HT1080 (cell line): Measurements from ENCODE around the gene WDR4. TPM values are rescaled to one million over a fixed set of nuclear protein-coding genes. Genes with fewer than 3 reads are reported as not detected.
"Not testable (repeated sequence)": the region's sequence is repeated elsewhere in the genome, so short reads cannot be mapped to it uniquely, and the experiment has no call there.

Experiments used
- DNase-seq: peaks from one replicate; pipeline ENCODE4 v3.0.0-alpha.2; 2015; ENCODE audit warnings: low read depth
- total RNA-seq: library from RNA; depleted of rRNA; stranded (reverse); fragments of >200 nt; shearing (Covaris generic); gene quantifications from 2 replicates; pipeline ENCODE4 v1.2.3, GENCODE V29; 2014

The WDR4 gene
- total RNA-seq, 1 experiment from 2014 or later = 24.7 TPM

DNA sequence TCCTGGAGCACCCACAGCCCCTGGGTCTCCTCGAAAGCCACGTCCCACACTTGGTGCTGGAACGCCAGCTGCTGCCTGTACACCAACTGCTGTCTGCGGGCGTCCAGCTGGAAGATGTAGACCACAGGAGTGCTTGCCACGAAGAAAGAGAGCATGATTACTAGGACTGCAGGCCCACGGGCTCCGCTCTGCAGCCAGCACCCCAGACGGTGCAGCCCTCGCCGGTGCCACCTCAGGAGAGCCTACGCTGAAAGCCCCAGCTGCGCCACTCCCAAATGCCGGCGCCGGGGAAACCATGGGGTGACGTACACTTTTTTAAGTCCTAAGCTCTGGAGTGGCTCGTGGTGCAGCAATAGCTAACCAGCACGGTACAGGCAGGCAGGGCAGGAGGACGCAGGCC is 25.7 kb downstream of the WDR4 start:
- DNase-seq = no peak

DNA sequence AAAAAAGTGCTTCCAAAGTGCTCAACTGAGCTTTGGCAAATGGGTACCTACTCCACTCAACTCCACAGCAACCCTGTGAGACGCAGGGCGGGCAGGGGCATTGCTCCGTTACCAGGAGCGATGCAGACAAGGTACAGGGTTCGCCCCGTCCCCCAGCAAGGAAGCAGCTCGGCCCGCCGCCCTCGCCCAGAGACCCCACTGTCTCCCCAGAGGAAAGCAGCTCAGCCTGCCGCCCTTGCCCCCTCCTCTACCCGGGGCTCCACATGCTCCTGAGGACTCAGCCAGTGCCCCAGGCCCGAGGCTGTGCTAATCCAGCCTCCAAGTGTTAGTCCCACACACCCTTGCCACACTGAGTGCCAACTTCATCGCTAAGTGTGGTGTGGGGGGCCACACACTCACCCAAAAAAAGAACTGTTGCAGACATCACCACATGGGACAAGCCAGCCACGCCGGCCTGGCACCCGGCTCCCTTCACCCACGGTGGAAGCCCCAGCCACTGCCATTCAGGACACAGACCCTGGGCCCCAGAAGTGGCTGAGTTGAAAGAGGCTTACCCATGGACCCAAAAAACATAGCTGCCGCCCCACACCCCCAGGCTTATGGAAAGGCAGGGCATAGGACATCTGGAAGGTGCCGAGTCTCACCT is 26.3 kb downstream of the WDR4 start:
- no peak for DNase-seq

DNA sequence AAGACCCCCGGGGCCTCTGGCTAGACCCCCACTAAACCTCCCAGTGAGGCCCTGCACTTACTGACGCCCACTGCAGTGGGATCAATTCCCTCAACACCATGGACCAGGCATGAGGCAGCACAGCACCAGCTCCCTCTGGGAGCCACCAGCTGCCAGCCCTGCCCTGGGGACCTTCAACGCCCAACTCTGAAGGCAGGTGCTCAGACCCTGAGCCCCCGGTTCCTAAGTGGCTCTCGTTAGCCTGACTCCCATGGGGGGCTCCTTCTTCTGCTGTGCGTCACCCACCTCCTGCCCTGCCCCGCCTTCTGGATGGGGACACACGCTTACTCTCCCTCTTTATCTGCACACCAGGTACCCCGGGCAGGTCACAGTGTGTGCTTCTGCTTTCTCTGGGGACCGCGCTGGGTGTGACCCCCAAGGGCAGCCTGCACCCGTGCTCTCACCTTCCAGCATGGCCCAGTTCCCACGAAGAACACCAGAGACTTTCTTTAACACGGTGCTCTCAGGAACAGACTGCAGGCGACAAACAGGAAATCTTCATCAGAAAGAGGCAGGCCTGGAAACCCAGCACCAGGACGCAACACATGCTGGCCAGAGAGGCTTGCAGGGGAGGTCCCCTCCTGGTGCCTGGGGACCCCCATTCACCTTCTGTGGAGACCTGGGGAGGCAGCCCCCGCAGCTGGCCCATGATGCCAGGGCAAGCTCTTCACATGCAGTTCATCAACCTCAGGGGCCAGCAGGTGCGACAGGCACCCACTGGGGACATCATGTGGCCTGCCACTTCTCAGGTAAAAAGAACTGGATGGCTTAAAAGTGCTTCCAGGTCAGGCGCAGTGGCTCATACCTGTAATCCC is 27.3 kb downstream of the WDR4 start:
- DNase-seq = no peak

DNA sequence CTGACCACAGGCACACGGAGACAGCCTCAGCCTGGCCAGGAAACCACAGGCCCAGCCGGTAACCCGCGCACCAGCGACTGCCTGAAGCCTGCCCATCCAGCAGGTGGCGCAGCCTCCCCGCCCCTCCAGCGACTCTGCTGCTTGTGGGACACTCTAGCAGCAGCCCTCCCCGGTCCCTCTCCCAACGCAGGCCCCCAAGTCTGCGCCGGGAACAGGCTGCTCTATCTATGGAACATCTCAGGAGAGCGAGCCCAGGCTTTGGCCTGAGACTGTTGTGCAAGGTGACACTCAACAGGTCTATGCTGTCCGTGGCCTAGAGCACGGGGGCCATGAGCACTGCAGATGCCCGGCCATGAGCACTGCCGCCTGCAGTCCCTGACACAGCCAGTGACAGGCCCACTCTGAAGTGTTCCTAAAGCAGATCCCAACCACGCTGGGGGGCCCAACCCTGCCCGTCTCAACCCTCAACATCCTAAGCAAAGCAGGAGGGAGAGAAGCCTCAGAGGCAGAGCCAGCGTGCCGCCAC is 28.4 kb downstream of the WDR4 start:
- peak; percentile 32 for DNase-seq

DNA sequence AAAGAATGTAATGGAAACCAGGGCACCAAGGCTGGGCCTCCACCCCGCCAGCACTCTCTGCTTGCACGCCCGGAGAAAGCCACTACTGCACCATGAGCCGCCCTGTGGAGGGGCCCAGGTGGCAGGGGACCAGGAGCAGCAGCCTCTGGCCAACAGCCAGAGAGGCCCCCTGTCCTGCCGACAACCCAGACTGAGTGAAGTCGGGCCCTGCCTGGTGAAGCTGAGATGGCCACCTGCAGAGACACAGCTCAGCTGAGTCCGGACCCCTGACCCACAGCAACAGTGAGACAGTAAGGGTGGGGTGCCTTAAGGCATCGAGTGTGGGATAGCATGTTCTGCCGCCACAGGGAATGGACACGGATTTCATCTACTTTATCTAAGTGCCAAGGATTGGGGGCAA is 28.9 kb downstream of the WDR4 start:
- DNase-seq = no peak

DNA sequence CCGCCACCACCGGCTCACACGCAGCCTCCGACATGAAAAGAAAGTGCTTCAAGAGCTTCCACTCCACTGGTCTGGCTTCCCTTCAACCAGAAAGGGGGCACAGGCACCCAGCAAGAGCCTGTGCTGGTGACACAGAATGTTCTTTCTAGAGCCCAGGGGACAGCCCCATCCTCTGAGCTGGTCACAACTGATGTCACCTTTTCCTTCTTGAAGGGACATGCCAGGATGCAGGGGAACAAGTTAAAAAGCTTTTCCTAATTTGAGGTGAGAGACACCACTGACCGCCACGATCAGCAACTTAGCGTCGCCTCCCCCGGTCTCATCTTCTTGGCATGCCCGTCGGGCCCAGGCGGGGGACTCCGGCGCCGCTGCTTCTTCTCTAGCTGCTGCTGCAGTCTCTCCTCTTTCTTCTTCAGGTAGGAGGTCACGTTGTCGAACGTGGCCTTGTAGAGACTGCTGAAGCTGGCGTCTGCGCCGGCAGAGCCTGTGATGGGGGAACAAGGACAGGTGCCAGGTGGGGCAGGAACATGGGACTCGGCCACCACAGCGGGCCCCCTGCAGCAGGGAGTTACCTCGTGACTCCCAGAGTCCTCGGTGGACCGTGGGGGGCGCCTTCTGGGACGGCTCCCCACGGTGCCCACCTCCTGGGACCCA is 29.5 kb downstream of the WDR4 start:
- DNase-seq = no peak

DNA sequence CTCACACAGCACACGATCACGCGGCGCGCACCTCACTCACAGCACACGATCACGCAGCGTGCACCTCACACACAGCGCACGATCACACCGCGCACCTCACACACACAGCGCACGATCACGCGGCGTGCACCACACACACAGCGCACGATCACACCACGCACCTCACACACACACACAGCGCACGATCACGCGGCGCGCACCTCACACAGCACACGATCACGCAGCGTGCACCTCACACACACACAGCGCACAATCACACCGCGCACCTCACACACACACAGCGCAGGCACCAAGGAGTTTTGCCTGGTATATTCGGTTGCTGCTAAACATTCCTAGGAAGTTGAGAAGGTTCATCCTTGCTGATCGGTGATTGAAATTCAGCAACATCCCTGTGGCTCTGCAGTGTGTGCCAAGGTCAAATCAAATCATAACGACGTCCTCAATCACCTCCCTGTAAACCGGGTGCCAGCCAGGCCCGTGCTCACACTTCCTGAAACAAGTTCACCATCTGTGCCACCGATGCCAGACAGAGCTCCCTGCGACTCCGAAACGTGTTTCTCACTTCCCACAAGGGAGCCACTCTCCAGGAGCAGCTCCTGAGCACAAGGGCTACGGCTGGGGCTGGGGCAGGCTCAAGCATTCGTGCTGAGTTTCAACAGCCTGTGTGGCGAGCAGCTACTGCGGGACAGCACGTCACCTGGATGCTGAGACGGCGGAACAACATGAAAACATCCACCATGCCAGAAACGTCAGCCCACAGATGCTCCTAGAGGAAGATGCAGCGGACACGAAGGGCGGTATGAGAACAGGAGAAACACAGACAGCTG is 30.2 kb downstream of the WDR4 start:
- DNase-seq = no peak

DNA sequence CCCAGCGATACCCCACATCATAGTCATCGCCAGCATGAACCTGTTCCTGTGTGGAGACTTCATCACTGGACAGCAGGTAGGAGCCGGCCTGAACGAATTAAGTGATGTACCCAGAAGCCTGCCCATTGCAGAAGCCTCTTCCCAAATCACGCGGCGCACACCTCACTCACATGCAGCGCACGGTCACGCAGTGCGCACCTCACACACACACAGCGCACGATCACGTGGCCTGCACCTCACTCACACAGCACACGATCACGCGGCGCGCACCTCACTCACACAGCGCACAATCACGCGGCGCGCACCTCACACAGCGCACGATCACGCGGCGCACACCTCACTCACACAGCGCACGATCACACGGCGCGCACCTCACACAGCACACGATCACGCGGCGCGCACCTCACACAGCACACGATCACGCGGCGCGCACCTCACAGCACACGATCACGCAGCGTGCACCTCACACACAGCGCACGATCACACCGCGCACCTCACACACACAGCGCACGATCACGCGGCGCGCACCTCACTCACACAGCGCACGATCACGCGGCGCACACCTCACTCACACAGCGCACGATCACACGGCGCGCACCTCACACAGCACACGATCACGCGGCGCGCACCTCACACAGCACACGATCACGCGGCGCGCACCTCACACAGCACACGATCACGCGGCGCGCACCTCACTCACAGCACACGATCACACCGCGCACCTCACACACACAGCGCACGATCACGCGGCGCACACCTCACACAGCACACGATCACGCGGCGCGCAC is 31.0 kb downstream of the WDR4 start:
- DNase-seq = not testable (repeated sequence)

DNA sequence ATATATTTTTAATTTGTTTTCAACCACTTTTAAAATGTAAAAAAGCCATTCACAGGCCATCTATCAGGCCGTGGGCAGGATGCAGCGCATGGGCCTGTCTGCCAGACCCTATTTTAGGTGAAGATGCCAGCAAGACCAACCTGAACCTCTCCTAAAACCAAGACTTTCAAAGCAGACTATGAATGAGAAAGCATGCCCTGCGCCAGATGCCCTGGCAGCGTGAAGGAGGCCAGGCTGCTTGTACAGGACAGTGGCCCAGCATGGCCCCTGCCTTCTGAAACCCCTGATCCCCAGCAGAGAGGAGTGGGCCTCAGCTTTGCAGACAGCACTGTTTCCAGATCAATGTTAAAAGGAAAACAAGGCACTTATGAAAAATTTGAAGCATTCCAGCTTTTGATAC is 31.6 kb downstream of the WDR4 start:
- DNase-seq = no peak

DNA sequence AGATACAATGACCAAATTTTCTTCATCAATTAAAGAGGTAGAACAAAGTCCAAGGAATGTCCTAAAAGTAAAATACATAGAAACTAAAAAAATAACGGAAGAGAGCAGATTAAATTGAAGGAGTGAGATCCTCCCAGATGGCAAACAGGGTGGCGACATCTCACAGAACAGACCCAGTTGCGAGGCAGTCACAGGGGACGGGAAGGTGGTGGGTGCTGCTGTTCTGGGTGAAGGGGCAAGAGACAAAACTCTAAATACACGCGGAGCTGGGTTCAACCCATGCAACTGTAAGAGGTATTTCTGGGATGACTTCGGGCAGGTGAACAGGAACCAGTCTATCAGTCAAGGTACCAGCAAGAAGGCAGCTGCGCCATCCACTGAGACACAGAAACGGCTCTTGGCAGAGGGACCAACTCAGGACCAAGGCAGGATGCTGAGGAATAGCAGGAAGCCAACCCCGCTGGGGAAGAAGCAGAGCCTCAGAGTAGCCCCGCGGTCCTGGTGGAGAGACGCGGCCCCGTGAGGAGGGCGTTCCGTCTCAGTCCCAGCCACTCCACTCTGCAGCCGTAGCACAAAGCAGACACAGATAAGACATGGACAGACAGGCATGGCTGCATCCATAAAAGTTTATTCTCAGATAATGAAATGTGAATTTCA is 32.2 kb downstream of the WDR4 start:
- no peak for DNase-seq

DNA sequence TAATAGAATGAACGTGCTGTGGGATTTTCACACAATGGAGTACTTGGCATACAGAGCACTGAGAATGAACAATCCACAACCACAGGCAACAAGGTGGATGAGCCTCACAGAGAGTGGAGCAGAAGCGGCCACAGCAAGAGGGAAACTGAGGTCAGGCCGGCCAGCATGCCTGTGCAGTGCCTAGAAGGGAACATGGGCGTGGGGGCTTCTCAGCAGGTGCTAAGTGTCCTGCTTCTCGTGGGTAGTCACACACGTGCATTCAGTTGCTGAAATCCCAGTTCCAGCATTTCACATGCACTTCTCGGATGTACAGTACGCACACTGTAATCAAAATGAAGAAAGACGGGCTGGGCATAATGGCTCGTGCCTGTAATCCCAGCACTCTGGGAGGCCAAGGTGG is 33.1 kb downstream of the WDR4 start:
- DNase-seq = no peak

DNA sequence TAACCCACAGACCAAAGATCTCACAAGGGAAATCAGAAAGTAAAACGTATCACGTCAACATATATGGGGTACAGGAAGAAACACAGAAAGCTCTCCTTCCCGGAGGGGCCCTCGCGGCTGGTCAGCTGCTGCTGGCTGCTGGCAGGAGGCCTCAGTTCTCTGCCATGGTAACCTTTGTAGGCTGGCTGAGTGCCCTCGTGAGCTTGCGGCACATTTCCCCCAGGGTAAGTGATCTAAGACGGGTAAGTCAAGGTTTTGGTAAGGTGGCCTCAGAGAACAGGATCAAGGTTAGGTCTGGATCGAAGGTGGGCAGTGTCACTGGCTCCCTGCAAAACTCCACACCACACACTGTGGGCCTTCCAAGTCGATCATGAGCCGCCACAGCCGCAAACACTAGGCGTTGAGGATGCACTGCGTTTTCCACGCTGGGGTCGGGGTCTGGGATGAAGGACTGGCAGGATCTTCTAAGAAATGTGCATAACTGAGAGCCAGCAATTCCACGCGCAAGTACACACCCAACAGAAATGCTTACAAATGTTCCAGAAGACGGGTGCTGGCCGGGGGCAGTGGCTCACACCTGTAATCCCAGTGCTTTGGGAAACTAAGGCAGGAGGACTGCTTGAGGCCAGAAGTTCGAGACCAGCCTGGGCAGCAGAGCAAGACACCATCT is 33.9 kb downstream of the WDR4 start:
- no peak for DNase-seq

DNA sequence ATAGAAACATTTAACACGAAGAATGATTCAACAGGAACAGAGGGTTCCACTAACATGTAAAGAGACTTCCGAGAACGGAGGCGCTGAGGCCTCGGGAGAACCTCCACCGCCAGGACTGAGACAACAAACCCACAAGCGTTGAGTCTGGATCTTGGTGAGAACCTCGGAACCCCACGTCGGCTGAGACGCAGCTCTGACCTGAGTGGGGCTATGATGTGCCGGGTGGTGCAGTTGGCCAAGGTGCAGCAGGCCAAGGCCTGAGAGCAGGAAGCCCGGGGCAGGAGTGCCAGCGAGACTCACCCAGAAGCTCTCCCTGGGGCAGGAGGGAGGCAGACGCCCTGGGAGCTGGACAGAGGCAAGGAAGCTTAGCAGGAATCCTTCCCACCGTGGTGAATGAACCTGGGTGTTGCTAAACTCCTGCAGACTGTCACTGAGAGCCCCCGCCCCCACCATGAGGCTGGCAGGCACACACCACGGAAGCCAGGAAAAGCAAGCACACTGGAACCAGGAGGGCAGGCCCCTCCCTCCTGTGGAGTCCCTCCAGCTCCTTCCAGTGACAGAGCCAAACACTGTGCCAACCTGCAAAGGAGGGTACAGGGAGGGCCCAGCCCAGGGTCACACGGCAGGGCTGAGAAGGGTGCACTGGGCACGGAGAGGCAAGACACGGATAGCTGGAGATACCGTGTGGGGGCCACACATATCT is 34.8 kb downstream of the WDR4 start:
- no peak for DNase-seq

DNA sequence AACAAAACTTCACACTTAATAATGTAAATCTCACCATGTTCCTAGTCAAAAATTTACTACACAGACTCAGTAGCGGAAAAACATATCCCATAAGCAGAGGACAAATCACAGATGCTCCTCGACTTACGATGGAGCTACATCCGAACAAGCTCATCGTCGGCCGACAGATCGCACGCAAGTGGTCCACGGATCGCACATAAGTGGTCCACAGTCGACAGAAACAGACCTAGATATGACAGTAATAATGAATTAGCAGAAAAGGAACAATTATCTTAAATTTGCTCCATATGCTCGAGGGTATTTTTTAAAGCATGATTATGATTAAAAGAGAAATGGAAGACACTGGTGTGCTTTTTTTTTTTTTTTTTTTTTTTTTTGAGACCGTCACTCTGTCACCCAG is 36.3 kb downstream of the WDR4 start:
- DNase-seq = no peak

DNA sequence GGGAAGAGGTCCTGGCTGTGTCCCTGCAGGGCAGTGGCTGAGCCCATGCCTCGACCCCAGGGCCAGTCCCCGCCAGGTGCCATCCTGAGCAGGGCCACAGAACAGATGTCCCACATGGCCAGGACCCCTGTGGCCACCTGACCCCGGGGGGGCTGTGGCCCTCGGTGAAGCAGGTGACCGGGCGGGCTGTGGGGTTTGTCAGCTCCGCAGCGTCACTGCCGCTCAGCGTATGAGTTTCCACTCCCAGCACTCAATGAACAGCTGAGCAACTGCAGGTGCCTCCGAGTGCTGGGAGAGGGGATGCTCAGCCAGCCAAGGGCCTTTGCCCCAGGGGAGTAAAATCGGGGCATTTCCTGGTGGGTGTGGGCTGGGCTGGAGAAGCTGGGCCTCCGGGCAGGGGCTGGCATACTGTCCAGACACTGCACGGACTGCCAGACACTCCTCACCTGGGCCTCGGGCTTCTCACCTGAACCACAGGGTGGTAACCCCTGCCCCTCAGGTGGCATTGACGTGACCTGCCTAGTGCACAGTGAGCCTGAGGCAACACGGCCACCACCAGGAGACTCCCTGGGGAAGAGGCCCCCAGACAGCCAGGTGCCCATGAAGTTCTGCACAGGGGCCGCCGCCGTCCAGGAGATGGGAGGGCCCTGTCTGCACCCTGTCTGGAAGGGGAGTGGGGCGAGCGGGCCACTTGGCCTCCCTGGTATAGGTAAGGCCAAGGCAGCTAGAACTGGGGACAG is 37.3 kb downstream of the WDR4 start:
- not testable (repeated sequence) for DNase-seq

DNA sequence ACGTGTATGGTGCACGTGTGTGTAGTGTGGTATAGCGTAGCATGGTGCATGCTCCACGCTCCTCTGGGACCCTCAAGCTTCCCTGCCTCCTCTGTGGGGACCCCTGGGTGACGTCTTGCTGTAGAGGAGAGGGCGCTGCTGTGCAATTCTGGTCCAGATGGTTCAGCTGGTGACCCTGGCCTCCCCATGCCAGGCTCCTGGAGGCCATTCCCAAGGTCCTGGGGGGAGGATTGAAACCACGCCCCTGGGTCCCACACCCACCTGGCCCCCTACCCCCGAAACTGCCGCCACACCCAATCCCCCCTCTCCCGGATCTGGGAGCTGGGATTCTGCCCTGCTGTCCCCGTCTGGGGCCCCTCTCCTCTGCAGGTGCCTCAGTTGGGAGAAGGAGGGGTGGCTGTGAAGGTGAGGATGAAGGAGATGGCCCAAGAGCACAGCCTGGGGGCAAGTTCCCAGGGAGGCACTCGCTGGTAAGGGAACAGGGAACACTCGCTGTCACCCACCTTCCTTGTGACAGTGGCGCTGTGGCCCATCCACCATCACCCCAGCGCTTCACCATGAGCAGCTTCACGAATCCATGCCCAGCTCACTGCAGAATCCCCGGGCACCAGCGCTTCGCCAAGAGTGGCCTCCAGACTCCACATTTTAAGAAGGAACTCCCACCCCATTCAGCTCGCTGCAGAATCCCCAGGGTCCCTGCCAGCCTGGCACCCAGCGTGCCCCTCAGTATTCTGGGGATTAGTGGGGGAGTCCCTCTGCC is 38.0 kb downstream of the WDR4 start:
- DNase-seq = no peak

DNA sequence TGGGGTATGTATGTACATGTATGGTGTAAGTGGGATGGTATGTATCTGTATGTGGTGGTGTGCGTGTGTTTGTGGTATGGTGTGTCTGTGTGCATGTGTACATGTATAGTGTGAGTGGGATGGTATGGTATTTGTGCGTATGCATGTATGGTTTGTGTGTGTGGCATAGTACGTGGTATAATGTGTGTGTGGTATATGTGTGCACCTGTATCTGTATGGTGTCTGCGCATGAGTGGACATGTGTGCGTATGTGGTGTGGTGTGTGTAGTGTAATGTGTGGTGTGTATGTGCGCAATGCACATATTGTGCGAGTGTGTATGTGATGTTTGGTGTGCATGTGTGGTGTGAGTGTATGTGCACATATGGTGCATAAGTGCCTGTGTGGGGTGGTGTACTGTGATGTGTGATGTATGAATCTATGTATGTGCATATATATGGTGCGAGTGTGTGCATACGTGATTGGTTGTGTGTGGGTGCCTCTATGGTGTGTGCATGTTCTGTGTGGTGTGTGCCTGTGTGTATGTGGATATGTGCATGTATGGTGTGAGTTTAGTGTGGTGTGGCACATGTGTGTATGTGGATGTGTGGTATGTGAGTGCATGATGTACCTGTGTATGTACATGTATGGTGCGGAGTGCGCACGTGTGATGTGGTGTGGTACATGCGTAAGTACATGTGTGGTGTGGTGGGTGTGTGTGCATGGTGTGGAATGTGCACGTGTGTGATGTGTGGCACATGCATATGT is 38.8 kb downstream of the WDR4 start:
- DNase-seq = no peak
